NCI-H2196 (cell line): ENCODE data around the gene PCDHGA7.
"Not testable (repeated sequence)": the region's sequence is repeated elsewhere in the genome, so short reads cannot be mapped to it uniquely, and the experiment has no call there.

ENCODE experiments used
- DNase-seq: peaks from one replicate; lab custom pipeline; 2025; ENCODE audit not compliant: unreplicated experiment; lab: John Stamatoyannopoulos, UW

The PCDHGA7 gene

DNA sequence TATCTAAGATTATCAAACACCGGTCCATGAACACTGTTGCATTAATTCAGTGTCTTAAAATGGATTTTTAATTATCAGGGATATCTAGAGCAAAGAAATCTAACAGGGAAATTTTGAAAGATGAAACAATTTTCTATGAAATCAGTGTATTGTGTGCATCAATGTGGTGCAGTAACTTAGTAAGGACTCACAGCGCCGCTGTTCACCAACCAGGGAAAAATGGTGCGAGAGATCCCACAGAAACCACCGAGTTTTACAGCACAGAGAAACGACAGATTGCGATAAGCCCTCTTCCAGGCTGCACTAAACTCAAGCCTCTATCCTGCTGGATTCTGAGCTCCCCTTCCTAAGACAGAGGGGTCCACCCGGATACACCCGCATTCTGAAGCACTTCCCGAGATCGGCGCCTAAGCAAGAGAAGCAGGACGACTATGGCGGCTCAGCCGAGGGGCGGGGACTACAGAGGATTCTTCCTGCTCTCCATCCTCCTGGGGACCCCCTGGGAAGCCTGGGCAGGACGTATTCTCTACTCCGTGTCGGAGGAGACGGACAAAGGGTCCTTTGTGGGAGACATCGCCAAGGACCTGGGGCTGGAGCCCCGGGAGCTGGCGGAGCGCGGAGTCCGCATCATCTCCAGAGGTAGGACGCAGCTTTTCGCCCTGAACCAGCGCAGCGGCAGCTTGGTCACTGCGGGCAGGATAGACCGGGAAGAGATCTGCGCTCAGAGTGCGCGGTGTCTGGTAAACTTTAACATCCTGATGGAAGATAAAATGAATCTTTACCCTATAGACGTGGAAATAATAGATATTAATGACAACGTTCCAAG, at the start of gene PCDHGA7:
Gene PCDHGA7 (plus strand): TSS at position 274 of the 826 bp plus-strand sequence. CDS start 158 bp downstream, at position 432.
- DNase-seq: no peak

DNA sequence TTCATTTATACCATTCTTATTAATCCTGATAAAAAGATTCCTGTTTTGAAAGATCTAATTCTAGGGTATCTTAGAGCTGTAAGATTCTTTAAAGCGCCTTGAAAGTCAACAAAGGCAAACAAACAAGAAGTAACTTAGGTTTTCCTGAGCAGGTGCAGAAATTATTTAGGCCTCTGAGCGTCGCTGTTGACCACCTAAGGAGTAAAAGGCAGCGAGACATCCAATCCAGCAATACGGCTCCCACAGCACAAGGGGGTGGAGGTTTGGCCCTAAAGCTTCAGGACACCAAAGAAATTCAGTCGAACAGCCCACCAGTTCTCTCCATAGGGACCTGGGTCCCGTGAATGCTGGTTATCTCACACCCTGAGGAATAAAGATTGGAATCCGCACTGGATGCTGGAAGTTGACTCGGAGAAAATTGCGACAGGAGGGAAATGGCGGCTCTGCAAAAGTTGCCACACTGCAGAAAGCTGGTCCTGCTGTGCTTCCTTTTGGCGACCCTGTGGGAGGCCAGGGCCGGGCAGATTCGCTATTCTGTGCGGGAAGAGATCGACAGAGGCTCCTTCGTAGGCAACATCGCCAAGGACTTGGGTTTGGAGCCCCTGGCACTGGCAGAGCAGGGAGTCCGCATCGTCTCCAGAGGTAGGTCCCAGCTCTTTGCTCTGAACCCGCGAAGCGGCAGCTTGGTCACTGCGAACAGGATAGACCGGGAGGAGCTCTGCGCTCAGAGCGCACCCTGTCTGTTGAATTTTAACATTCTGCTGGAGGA, 43.8 kb upstream of the PCDHGA7 start, which contains the start of gene PCDHGA2:
Gene PCDHGA2 (plus strand): TSS at position 223 of the 769 bp plus-strand sequence.
- no peak for DNase-seq

DNA sequence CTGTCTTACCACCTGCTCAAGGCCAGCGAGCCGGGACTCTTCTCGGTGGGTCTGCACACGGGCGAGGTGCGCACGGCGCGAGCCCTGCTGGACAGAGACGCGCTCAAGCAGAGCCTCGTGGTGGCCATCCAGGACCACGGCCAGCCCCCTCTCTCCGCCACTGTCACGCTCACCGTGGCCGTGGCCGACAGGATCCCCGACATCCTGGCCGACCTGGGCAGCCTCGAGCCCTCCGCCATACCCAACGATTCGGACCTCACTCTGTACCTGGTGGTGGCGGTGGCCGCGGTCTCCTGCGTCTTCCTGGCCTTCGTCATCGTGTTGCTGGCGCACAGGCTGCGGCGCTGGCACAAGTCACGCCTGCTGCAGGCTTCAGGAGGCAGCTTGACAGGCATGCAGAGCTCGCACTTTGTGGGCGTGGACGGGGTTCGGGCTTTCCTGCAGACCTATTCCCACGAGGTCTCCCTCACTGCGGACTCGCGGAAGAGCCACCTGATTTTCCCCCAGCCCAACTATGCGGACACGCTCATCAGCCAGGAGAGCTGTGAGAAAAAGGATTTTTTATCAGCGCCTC, 41.7 kb upstream of the PCDHGA7 start:
- not testable (repeated sequence) for DNase-seq

DNA sequence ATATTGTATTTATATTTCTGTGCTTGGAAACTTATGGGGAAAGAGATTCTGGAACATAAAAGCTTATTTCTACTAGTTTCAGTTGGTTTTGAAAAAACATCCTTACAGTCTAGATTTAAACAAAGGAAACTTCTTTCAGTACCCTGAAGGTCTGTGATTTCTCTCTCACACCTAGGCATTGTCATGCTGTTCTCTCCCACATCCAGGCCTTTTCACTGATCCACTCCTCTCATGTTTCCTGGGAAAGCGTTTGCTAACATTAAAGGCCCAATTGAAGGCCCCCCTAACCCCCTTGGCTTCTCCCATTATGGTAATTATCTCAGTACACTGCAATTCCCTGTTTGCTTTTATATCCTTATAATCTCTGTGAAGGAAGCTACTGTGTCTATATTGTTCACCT, 39.8 kb upstream of the PCDHGA7 start:
- DNase-seq: no peak

DNA sequence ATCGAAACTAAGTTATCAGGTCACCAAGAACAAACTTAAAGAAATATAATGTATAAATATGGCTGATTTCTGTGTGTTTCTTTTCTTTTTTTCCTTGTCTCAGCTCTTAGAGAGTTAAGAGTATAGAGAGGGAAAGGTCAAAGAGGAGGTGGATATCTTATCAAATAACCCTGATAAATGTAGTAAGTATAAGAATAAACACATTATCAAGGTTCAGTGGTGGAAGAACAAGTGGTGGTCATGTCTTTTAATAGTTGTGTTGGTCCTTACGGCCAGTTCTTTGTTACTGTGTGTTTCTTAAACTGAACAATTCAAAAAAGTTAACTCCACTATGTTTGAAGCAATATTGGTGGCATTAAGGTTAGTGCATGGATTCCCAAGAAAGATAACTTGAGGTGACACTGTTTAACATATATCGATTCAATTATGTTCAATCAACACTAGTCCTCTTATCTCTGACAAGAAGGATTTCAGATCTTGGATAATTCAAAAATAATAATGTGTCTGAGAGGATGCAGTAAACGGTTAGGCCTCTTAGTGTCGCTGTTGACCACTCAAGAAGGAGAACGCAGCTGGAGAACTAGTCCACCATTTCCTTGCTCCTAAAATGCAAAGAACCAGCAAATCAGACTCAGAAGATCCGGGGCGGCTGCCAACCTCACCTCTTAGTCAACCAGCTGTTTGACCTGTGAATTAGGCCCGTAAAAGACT, 39.1 kb upstream of the PCDHGA7 start, which contains the start of gene PCDHGA3:
Gene PCDHGA3 (plus strand): TSS at position 588 of the 711 bp plus-strand sequence. CDS start 205 bp downstream, outside the sequence.
- no peak for DNase-seq

DNA sequence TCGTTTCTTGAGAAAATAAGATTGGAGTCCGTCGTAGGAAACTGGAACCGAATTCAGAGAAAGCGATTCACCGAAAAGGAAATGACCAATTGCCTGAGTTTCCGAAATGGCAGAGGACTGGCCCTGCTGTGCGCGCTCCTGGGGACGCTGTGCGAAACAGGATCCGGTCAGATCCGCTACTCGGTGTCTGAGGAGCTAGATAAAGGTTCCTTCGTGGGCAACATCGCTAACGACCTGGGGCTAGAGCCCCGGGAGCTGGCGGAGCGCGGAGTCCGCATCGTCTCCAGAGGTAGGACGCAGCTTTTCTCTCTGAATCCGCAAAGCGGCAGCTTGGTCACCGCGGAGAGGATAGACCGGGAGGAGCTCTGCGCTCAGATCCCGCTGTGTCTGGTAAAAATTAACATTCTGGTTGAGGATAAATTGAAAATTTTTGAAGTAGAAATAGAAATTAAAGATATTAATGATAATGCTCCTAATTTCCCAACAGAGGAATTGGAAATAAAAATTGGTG, 38.5 kb upstream of the PCDHGA7 start:
- no peak for DNase-seq

DNA sequence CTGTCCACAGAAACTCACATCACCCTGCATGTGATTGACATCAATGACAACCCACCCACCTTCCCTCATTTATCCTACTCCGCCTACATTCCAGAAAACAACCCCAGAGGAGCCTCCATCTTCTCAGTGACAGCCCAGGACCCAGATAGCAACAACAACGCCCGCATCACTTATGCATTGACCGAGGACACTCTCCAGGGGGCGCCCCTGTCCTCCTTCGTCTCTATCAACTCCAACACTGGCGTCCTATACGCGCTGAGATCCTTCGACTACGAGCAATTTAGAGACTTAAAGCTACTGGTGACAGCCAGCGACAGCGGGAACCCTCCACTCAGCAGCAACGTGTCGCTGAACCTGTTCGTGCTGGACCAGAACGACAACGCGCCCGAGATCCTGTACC, 37.2 kb upstream of the PCDHGA7 start:
- no peak for DNase-seq

DNA sequence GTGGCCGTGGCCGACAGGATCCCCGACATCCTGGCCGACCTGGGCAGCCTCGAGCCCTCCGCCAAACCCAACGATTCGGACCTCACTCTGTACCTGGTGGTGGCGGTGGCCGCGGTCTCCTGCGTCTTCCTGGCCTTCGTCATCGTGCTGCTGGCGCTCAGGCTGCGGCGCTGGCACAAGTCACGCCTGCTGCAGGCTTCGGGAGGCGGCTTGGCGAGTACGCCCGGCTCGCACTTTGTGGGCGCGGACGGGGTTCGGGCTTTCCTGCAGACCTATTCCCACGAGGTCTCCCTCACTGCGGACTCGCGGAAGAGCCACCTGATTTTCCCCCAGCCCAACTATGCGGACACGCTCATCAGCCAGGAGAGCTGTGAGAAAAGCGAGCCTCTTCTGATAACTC, 36.5 kb upstream of the PCDHGA7 start:
- DNase-seq: not testable (repeated sequence)

DNA sequence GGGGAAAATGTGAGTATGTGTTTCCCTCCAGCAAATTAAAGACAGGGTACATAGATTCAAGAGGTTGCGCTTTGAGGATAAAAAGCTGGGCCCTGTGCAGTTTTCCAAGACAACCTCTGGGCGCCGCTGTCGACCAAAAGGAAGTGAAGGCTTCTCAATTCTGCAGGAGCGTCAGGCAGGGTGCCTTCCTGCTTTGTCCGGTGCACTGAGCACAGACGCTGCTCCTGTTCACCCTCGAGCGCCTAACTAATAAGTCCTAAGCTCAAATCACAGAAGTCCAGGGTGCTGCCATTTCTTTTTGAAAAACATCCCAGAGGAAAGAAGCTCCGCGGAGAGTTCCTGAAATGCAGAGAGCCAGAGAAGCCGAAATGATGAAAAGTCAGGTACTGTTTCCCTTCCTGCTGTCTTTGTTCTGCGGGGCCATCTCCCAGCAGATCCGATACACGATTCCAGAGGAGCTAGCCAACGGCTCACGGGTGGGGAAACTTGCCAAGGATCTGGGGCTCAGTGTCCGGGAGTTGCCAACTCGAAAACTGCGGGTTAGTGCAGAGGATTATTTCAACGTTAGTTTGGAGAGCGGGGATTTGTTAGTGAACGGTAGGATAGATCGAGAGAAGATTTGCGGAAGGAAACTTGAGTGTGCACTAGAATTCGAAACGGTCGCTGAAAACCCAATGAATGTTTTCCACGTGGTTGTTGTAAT, 32.5 kb upstream of the PCDHGA7 start, which contains the start of gene PCDHGB1:
Gene PCDHGB1 (plus strand): TSS at position 183 of the 703 bp plus-strand sequence. CDS start 162 bp downstream, at position 345.
- no peak for DNase-seq

DNA sequence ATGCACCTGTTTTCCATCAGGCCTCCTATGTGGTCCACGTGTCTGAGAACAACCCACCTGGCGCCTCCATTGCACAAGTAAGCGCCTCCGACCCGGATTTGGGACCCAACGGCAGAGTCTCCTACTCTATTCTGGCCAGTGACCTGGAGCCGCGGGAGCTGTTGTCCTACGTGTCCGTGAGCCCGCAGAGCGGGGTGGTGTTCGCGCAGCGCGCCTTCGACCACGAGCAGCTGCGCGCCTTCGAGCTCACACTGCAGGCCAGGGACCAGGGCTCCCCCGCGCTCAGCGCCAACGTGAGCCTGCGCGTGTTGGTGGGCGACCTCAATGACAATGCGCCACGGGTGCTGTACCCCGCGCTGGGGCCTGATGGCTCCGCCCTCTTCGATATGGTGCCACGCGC, 31.0 kb upstream of the PCDHGA7 start:
- DNase-seq: no peak

DNA sequence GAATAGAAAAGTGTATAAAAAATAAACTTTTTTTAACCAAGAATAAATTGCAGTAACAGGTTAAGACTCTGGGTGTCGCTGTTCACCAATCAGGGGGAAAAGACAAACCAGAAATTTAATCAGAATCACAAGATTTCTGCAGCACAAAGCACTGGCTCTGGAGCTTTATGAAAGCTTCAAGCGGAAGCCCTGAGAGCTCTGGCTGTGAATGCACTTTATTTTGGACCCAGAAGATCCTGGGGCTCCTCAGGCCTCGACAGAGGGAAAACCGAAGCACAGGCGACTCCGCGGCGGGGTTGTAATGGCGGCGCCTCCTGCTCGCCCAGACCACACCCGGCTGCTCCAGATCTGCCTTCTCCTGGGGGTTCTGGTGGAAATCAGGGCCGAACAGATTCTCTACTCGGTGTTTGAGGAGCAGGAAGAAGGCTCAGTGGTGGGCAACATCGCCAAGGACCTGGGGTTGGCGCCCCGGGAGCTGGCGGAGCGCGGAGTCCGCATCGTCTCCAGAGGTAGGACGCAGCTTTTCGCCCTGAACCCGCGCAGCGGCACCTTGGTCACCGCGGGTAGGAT, 27.6 kb upstream of the PCDHGA7 start, which contains the start of gene PCDHGA4:
Gene PCDHGA4 (plus strand): TSS at position 122 of the 570 bp plus-strand sequence. CDS start 87 bp downstream, at position 209.
- DNase-seq: no peak

DNA sequence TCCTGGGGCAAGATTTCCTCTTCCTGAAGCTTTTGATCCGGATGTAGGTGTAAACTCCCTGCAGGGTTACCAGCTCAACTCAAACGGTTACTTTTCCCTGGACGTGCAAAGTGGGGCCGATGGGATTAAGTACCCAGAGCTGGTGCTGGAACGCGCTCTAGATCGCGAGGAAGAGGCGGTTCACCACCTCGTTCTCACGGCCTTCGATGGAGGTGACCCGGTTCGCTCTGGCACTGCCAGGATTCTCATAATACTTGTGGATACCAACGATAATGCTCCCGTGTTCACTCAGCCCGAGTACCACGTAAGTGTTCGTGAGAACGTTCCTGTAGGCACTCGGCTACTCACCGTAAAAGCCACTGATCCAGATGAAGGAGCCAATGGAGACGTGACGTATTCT, 26.9 kb upstream of the PCDHGA7 start:
- DNase-seq: no peak

DNA sequence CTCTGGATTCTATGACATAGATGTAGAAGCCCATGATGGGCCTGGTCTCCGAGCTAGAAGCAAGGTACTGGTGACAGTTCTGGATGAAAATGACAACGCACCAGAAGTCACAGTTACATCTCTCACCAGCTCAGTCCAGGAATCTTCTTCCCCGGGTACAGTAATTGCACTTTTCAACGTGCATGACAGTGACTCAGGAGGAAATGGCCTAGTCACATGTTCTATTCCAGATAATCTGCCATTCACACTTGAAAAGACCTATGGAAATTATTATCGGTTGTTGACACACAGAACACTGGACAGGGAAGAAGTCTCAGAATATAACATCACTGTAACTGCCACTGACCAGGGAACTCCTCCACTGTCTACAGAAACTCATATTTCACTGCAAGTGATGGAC, 26.4 kb upstream of the PCDHGA7 start:
- no peak for DNase-seq

DNA sequence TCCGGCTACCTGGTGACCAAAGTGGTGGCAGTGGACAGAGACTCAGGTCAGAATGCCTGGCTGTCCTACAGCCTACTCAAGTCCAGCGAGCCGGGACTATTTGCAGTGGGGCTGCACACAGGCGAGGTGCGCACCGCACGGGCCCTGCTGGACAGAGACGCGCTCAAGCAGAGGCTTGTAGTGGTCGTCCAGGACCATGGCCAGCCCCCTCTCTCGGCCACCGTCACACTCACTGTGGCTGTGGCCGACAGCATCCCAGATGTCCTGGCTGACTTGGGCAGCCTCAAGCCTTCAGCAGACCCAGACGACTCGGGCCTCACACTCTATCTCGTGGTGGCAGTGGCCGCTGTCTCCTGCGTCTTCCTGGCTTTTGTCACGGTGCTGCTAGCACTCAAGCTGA, 25.6 kb upstream of the PCDHGA7 start:
- no peak for DNase-seq

DNA sequence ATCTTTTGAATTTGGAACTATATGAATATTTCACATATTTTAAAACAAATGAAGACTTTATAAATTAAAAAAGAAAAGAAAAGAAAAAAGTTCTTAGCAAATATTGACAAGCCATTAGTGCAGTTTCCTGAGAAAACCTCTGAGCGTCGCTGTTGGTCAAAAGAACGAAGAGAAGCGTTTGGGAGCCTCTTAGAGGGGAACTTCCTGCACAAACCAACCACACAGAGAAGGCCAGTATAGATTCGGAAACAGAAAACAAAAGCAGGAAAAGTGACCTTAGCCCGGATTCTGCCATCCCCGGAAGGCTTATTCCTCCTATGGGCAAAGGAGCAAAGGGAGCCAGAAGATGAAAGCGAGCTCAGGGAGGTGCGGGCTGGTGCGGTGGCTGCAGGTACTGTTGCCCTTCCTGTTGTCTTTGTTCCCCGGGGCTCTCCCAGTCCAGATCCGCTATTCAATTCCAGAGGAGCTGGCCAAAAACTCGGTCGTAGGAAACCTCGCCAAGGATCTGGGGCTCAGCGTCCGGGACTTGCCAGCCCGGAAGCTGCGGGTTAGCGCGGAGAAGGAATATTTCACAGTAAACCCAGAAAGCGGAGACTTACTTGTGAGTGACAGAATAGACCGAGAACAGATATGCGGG, 22.6 kb upstream of the PCDHGA7 start, which contains the start of gene PCDHGB2:
Gene PCDHGB2 (plus strand): TSS at position 205 of the 637 bp plus-strand sequence. CDS start 142 bp downstream, at position 347.
- no peak for DNase-seq

DNA sequence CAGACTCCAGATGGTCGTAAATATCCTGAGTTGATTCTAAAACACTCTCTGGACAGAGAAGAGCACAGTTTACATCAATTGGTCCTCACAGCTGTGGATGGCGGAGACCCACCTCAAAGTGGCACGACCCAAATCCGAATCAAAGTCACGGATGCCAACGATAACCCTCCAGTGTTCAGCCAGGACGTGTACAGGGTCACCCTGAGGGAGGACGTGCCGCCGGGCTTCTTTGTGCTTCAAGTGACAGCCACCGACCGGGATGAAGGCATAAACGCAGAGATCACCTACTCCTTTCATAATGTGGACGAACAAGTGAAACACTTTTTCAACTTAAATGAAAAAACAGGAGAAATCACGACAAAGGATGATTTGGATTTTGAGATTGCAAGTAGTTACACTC, 21.9 kb upstream of the PCDHGA7 start:
- DNase-seq: no peak

DNA sequence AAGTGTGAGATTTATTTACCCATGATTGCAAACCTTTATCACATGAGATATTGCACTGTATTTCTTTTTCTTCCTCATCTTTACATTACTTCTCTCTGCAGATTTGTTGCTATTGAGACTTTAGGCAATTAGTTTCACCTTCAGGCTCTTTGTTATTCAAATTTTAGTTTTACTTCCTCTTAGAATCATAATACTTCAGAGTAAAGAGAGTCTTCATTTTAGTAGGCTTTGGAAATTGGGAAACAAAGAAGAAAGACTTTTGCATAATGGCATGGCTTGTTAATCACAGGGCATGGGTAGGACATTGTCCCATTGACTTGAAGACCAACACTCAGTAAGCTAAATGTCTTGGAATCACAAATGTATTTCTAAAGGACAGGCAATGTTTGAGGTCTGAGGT, 19.8 kb upstream of the PCDHGA7 start:
- no peak for DNase-seq

DNA sequence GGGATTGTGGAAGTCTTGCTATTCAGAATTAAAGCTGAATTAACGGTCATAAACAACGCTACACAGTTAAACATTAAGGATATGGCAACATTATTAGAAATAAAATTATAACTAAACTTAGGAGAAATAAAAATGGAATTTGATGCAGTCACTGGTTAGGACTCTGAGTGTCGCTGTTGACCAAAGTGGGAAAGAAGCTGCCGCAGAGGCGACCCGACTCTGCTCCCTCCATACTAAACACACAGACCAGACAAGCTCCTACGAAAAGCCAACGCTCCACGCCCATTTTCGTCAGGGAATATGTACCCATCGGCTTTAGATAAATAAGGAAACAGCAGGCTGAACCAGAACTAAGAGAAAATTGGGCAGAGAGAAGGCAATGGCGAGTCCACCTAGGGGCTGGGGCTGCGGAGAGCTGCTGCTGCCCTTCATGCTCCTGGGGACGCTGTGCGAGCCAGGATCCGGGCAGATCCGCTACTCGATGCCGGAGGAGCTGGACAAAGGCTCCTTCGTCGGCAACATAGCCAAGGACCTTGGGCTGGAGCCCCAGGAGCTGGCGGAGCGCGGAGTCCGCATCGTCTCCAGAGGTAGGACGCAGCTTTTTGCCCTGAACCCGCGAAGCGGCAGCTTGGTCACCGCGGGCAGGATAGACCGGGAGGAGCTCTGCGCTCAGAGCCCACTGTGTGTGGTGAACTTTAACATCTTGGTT, 18.4 kb upstream of the PCDHGA7 start, which contains the start of gene PCDHGA5:
Gene PCDHGA5 (plus strand): TSS at position 211 of the 709 bp plus-strand sequence. CDS start 169 bp downstream, at position 380.
- DNase-seq: no peak
